Right lobe of liver (tissue), 4 donors: ENCODE data around the gene NPAS2.

Experiments
- POLR2A ChIP-seq: fragments of 450-650 bp; IDR thresholded peaks from one replicate; pipeline ENCODE4 v1.6.1; 2017; ENCODE audit warnings: antibody characterized with exemption, mild to moderate bottlenecking
- TF ChIP-seq, protein P1 (sequence below), 4 donors: fragments of 200-600 bp in 3 of 4; fragments of 450-650 bp in 1 of 4; IDR thresholded peaks; one replicate each; pipeline versions ENCODE4 v1.5.1 to v1.8.0; 2016 to 2022; ENCODE audit warnings: antibody characterized with exemption in 4 of 4, mild to moderate bottlenecking in 2 of 4
- donor health status: DM: no; HTN: no; CAD: no.
- donor health status: DM: no; HTN: no; CAD: no.
- donor health status: DM: no; HTN: yes; CAD: no.

DNA sequence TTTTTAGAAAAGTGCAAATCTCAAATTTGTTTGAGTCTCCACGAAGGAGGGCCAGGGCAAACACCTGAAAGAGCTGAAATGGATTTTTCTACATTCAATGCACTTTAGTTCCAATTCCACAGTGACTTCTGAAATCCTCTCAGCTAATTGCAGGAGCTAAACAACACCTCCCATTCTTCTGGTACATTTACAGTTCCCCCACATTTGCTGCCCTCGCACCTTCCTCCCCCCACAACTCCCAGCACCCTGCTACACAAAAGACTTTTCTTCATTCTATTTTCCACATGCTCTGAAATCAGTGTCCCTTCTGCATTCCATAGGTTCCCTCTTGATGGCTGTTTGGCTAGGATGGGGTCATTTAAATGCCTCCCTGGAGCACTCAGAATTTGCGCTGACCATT is 5.9 kb upstream of the NPAS2 start:
- no peak for TF ChIP-seq POLR2A
- TF ChIP-seq, protein P1, sequence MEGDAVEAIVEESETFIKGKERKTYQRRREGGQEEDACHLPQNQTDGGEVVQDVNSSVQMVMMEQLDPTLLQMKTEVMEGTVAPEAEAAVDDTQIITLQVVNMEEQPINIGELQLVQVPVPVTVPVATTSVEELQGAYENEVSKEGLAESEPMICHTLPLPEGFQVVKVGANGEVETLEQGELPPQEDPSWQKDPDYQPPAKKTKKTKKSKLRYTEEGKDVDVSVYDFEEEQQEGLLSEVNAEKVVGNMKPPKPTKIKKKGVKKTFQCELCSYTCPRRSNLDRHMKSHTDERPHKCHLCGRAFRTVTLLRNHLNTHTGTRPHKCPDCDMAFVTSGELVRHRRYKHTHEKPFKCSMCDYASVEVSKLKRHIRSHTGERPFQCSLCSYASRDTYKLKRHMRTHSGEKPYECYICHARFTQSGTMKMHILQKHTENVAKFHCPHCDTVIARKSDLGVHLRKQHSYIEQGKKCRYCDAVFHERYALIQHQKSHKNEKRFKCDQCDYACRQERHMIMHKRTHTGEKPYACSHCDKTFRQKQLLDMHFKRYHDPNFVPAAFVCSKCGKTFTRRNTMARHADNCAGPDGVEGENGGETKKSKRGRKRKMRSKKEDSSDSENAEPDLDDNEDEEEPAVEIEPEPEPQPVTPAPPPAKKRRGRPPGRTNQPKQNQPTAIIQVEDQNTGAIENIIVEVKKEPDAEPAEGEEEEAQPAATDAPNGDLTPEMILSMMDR (IDR thresholded peaks at IDR 0.05), result no peak
